GM18508 (cell line): Measurements from ENCODE around the gene FOXL1.

Experiments
- ATAC-seq: cut with Tn5 transposase; IDR thresholded peaks from one replicate; pipeline ENCODE4 v1.9.1; 2021; ENCODE audit warnings: moderate number of reproducible peaks; ENCODE audit not compliant: insufficient read depth, unreplicated experiment

The FOXL1 gene

DNA sequence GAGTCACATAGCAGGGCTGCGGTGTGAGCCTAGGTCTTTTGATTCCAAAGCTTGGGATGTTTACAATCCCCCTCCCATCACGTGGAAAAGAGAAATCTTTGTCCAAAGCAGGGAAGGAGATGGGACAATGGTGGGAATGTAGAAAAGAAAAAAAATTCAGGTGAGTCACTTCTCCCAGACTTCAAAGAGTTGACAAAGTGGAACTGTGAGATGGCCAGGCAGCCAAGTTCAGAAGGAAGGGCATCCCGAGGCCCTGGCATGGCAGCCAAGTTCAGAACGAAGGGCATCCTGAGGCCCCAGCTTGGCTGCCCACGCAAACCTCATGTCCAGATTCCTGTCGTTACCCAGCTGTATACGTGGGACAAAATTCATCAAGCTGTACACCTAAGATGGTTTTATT is 47.5 kb downstream of the FOXL1 start:
- no peak for ATAC-seq

DNA sequence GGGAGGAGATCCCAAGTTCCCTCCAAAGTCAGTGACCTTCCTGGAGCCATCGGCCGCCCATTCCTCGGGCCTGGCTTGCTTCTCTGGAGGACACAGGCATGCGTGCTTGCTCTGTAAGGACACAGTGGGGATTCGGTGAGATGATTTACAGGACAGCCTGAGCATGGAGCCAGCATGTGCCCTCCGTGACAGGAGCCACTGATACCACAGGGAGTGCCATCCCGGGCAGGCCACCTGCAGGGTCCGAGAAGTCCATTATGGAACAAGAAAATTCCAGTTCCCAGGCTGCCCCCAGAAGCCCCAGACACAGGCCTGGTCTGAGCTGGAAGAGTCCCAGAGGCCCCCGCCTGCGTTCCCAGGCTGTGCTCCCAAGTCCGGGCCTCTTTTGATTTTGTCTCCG is 47.9 kb downstream of the FOXL1 start:
- no peak for ATAC-seq

DNA sequence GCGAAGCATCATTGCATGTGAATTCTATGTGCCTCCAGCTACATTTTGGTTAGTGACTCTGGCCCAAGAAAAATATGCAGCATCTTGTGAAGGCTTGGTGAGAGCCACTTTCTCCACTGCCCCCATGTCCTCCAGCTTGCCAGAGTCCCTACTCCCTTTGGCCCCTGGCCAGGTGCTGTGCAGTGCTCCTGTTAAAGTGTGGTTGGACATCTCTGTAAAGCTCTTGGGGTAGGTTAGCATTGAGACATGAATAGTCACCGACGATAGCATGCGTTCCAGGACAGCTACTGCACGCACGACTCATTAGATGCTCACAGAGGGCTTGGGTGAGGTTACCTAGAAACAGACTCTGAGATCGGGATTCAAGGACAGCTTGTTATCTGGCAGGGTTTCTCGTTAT is 48.6 kb downstream of the FOXL1 start:
- ATAC-seq = no peak

DNA sequence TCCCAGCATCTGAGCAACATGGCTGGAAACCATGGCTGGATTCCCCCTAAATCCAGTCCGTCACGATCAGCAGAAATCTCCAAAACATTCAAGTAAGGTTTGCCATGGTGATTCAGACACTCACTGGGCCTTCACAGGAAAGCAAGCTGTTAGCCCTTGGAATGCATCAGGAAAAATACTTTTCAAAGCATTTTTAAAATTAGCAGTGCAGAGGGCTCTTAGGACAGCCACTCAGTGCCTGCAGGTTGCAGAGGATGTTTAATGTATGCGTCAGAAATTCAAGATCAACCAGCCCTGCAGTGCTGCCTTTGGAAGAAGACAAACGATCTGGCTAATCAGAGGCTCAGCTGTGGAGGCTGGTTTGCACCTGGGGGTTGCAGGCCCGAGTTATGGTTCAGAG is 50.3 kb downstream of the FOXL1 start:
- ATAC-seq = no peak

DNA sequence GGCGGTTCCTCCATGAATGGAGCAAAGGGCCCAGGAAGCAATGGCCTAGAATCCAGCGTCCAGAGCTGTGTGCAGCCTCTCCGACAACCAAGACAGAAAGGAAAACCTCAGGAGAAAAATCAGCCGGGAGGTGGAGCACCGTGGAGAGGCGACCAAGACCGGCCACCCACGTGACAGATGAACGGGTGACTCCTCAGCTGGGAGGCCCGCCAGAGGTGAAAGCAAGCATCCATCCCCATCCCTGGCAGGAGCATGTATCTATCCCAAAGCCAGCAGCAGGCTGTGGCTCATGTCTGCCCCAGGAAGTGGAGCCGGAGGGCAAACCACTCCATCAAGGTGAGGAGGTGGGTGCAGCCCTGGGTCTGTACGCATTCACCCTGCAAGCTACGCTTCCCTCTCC is 52.1 kb downstream of the FOXL1 start:
- no peak for ATAC-seq

DNA sequence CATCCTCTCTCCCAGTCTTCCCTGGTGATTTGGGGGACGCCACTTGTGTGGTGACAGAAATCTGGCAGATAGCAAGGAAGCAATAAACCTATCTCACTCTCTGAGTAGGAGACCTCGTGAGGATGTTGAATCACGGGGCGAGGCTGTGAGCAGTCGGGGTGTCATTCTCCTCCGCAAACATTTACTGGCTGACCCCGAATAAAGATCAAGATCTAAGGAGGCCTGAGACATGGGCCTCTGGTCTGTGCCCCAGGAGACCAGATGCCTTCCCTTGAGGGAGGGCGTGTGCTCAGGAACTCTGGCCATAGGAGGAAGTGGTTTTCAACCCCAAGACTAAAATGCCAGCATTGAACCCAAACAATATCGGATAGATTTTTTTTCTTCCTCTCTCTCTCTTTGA is 53.1 kb downstream of the FOXL1 start:
- ATAC-seq = no peak
